NCI-H345 treated with DMSO at 0.1 percent for 48 hours (cell line): ENCODE measurements around the gene HTT.

ENCODE experiments used
- DNase-seq: peaks from one replicate; lab custom pipeline; 2025; ENCODE audit not compliant: unreplicated experiment; lab: John Stamatoyannopoulos, UW

HTT gene

DNA sequence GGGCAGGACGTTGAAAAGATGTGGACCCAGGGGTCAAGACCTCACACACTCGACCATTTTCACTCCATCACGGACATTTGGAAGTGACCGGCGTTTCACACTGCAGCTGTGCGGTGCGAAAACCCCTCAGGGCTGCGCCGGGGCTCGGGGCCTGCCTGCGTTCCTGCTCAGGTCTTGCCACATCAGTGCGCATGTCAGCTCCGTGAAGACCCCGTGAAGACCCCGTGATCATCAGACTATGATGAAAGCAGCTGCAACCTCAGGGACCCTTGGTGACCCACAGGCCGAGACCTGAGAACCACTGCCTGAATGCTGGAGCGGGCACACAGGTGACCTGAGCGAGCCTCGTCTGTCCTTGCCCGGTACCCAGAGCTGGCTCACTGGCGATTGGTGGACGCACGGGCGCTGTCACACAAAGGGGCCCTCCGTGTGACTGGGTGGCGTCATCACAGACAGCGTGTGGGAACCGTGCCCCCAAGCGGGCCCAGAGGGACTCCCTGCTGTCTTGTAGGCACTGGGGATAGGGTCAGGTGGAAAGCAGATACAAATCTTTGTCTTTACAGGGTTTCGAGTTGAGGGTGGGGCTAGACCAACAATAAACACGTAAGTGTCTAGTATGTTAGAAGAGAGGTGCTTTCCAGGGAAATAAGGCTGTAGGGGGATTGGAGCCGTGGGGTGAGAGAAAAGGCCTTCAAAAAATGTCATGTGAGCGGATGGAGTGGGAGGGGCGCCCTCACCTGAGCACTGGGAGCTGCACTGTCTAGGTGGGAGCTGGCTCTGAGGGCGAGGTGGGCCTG, 187.1 kb downstream of the HTT start:
- DNase-seq = no peak

GRCh38 chr4:3262208-3263052, 187.9 kb downstream of the HTT start:
- no peak for DNase-seq

DNA sequence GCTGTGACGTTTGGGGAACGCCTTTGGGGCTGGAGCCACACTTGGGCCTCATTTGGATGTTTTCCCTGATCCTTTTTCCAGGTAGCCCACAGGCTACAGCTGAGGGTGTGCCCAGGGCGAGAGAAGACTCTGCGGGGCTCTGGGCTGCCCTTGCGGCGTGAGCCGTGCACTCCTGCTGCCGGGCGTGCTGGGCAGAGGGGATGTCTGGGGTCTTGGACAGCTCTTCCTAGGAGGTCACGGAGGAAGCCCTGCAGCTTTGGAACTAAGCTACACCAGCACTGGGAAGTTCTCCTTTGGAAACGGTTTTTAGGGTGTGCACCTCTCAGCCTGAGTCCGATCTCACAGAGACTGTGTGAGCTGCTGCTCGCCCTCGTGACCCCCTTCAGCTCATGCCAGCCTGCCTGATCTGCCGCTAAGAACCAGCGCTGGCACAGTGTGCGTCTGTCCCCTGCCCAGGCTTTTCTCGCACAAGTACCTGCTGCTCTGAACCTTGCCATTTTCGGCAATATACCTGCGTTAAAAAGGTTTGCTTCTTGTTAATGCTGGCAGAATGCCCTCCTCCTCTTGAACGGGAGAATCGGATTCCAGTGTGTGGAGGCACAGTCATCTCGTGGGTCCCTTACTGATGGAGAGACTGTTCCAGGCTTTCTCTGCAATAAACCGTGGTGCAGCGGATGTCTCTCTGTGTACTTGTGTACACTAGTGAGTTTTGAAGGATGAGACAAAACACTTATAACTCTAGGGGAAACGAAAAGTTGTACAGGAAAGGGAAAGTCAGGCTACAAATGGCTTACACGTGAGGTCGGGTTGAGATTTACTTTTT, 188.8 kb downstream of the HTT start:
- DNase-seq = no peak

GRCh38 chr4:3263876-3264193, 189.4 kb downstream of the HTT start:
- no peak for DNase-seq

GRCh38 chr4:3266076-3266475, 191.6 kb downstream of the HTT start:
- DNase-seq = no peak

- DNase-seq = no peak
Observed at GRCh38 chr4:3267576-3268394, 193.3 kb downstream of the HTT start.

DNA sequence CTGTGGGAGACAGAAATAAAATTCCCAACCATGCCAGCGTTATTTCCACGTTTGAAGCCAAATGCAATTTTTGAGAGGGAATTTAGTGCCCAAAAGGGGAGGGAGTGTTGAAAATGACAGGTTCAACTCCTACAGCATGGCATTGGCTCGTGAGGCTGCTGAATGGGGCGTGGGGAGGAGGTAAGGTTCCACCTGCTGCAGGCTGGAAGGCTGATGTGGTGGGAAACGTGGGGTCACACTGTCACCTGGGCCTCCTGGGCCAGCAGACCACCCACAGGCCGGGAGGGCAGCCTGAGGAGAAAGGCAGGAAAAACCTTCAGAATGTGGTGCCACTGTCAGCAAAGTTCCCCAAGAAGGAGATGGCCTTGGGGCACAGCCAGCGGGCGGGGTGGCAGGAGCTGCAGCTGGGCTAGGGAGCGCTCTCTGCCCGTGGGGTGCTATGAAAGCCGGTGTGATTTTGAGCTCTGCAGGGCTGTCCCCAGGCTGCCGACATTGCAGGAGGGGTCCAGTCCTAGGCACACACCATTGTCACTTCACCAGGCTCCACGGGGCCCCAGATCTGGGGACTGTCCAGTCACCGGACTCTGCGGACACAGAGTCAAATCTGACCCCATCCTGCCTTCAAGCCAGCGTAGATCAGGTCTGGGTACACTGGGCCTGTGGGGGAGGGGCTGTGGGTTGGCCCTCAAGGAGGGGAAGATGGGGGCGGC, 194.1 kb downstream of the HTT start:
- no peak for DNase-seq

DNA sequence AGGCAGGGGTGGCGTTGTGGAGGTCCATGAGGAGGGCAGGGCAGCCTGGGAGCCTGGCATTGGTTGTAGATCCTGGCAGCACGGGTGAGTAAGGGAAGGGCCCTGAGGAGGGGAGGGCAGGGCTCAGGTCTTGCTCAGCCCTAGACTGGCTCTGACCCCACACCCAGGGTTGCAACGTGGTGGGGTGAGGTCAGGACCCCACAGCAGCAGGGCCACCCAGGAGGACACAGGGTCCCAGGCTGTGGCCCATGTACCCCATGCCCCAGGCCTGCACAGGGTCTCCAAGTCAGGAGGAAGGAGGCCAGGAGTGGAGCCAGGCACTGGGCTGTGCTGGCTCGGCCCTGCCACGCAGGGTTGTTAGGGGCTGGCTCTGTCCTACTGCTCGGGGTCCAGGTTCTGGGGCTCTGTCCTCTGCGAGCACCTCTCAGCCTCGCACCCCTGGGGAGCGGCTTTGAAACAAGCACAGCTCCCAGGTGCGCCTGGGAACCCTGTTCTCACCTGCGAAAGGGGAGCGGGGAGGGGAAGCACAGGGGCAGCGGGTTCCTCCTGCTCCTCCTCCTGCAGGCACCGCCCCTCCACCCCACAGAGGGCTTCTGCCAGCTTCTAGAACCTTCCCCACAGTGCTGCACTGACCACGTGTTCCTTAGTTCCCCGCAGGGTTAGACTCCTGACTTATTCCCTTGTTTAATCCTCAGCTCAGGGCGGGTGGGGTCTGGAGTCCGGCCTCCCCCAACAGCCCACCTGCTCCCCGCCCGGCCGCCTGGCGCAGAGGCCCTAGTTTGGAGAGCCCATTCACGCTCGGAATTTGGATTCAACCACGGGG, 194.8 kb downstream of the HTT start:
- no peak for DNase-seq

- no peak for DNase-seq
Observed at GRCh38 chr4:3269991-3270611, 195.6 kb downstream of the HTT start.

DNA sequence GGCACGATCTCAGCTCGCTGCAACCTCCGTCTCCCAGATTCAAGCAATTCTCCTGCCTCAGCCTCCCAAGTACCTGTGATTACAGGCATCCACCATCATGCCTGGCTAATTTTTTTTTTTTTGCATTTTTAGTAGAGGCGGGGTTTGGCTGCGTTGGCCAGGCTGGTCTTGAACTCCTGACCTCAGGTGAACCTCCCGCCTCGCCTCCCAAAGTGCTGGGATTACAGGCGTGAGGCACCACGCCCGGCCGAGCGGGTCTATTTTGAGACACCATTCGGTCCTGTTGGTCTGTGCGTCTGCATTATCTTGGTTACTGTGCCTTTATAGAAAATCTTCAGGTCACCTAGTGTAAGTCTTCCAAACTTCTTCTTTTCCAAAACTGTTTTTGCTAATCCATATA, 196.7 kb downstream of the HTT start:
- DNase-seq = no peak

- DNase-seq = no peak
Observed at GRCh38 chr4:3276986-3277385, 202.5 kb downstream of the HTT start.

DNA sequence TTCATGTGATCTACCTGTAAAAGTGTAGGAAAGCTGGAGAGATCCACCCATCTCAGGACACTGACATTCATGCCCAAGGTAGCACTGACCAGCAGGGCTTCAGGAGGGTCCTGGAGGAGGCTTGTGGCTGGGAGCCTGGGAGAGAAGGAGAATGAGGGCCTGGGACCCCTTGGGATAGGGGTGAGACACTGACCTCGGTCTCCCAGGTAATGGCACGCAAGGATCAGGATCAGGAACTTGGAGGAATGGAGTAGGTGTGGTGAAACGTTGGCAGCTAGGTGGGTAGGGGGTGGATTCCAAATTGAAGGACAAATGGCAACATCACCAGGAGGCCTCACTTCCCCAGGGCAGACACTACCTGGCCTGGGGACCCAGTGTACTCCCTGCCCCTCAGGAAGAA, 206.0 kb downstream of the HTT start:
- DNase-seq = no peak

DNA sequence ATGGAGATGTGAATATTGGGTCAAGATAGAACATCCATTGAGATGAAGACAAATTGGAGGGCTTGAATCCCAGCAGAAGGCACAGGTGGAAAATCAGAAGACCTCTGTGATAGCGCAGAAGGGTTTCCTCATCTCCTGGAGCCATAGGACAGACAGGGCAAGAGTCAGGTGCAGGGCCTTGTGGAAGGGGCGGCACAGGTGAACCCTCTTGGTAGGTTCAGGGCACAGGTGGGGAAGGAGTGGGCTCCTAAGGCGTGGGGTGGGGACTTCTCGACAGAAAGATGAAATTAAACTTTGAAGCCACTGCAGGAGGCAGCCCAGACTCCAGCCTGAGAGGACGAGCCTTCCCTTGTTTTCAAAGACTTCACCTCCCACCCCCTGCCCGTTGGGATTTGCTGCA, 209.0 kb downstream of the HTT start:
- no peak for DNase-seq

DNA sequence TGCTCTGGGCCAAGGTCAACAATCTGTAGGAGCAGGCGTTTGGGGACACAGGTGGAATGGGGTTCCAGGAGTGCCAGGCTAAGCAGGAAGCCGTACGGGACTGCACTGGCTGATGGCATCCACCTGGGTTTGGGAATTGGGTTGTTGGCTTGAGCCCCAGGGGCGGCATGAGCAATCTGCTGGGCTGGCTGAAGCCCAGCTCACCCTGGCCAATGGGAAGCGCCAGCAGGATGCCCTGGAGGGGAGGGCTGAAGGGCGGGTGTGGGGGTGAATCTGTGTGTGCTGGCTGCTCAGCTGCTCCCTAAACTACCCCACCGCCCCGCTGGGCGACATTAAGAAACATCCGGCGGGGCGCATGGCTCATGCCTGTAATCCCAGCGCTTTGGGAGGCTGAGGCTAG, 209.4 kb downstream of the HTT start:
- DNase-seq = no peak

DNA sequence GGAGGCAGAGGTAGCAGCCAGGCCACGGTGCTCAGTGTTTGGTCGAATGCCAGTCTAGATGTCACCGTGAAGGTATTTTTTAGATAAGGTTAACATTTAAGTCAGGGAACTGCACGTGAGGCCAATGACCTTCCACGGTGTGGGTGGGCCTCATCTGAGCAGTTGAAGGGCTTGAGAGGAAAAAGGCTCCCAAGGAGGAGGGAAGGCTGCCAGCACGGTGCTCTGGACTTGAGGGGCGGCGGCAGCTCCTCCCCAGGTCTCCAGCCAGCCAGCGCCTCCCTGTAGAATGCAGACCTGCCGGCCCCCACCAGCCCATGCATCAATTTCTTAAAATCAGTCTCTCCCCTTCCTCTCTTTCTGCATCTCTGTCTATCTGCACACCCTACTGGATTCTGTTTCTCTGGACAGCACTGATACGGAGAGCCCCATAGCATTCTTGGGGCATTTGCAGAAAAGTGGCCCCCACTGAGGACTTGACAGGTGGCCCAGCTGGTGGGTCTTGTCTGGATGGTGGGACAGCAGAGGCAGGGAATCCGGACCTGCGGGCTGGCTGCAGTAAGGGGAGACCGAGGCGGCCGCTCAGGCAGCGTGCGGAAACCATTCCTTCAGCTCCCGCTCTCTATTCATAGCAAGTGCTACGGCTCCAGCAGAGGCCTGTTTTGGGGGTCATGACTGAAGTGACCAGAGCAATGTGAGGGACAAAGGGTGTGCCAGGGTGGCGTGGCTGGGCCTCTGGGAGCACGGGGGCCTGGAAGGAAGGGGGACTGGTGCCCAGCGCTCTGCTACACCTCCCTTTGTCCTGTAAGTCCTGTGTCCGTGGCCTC, 210.5 kb downstream of the HTT start:
- no peak for DNase-seq

GRCh38 chr4:3285558-3286334, 211.3 kb downstream of the HTT start:
- DNase-seq = no peak
